Measurements from ENCODE around the gene GPR151. TPM values are rescaled to one million over a fixed set of nuclear protein-coding genes. Genes with fewer than 3 reads are reported as not detected.

GPR151 gene
- total and polyA plus RNA-seq, 2 of the 4 experiments (the other 2 are of a cell fraction): not detected

GRCh38 chr5:146533882-146534281, 17.9 kb upstream of the GPR151 start:
- H3K4me2 ChIP-seq (ENCODE audit: low read depth, low read length): no peak overlapping the region
- no peak overlapping the region for H4K91ac ChIP-seq (ENCODE audit: insufficient read depth, low read depth, low read length)
- no peaks in the 10 kb centered on the region for H4K20me1 ChIP-seq (ENCODE audit: insufficient read depth, low read length)
- intact Hi-C loops (cut with micrococcal nuclease) (loop anchor here (1.0 to 10.0 kb wide), 3 partner anchors 432 to 831 kb away; no protein-coding TSS in a partner anchor), dilution Hi-C loops (cut with HindIII; ENCODE audit: low sequenced_read_pairs, unreplicated experiment) (loop anchor here (25.0 kb wide), 1 partner anchor 428 kb away; no protein-coding TSS in a partner anchor), in situ Hi-C loops (cut with MboI; ENCODE audit: low sequenced_read_pairs) (loop anchor here (25.0 kb wide), 2 partner anchors 828 to 1053 kb away; no protein-coding TSS in a partner anchor)
- H3K14ac ChIP-seq (replicated peaks; ENCODE audit: low read depth, low read length): no peak overlapping the region
- no TSS peak for BruUV-seq (replicated peaks)
- H3K4ac ChIP-seq (ENCODE audit: low read depth, low read length): no peak overlapping the region
- no peak for ATAC-seq (ENCODE audit: low read depth)
- DNase-seq: no peak
- H2BK5ac ChIP-seq (ENCODE audit: low read depth, low read length, poor library complexity, severe bottlenecking): no peak overlapping the region
- no peak overlapping the region for H2BK120ac ChIP-seq (ENCODE audit: low read depth, low read length)
- WGBS, 2 experiments (ENCODE audit: extremely low coverage in 2 of 2, insufficient read length in 1 of 2): no CpG with 5 or more reads among the region's 1 CpG
- peaks cover 6% of the 10 kb centered on the region for H3K27me3 ChIP-seq (ENCODE audit: control insufficient read depth, insufficient read depth, low read length)
- H3K27ac ChIP-seq (ENCODE audit: insufficient read depth, low read length): no peak overlapping the region
- H3K9ac ChIP-seq (ENCODE audit: low read depth, low read length): no peak overlapping the region
- H3K18ac ChIP-seq (ENCODE audit: low read depth, low read length): no peak overlapping the region
- H3K23ac ChIP-seq (ENCODE audit: low read depth, low read length): no peak overlapping the region
- H3K4me1 ChIP-seq (ENCODE audit: control insufficient read depth, insufficient read depth, low read length): no peaks in the 10 kb centered on the region
- no peak overlapping the region for H2AK5ac ChIP-seq (ENCODE audit: low read depth, low read length)
- no peak overlapping the region for H4K8ac ChIP-seq (ENCODE audit: low read depth in 2 of 2, low read length in 2 of 2)
- no peaks in the 10 kb centered on the region; the same call in 1 of the 2 replicates for H3K9me1 ChIP-seq (ENCODE audit: insufficient read depth, low read length)
- CTCF ChIA-PET: interaction anchor here (0.6 to 2.4 kb wide), 13 partner anchors 7 to 1787 kb away, joined by 3 to 17 read pairs (median 4); no protein-coding TSS in a partner anchor
- no peak overlapping the region for H2AFZ ChIP-seq (replicated peaks; ENCODE audit: low read length, poor library complexity)
- POLR2A ChIA-PET (ENCODE audit: unreplicated experiment): no interaction called here
- no peak overlapping the region for H2BK15ac ChIP-seq (ENCODE audit: low read depth, low read length)
- no peak overlapping the region for H3K4me3 ChIP-seq (ENCODE audit: insufficient read depth, low read depth, low read length)
- no peaks in the 10 kb centered on the region for H3K36me3 ChIP-seq (ENCODE audit: control insufficient read depth, insufficient read depth, low read length)
- H2BK20ac ChIP-seq (ENCODE audit: low read depth, low read length): no peak overlapping the region
- H4K5ac ChIP-seq (ENCODE audit: low read depth, low read length): no peak overlapping the region
- H3K56ac ChIP-seq (ENCODE audit: extremely low read depth, insufficient read depth, low read length): no peak overlapping the region
- H3K9me3 ChIP-seq (ENCODE audit: control insufficient read depth, insufficient read depth, low read length): no peaks in the 10 kb centered on the region
- TF ChIP-seq POLR2A (IDR thresholded peaks at IDR 0.05; ENCODE audit: low read depth, low read length): no peak
- TF ChIP-seq BHLHE40 (IDR thresholded peaks at IDR 0.05; ENCODE audit: low read depth, low read length): no peak
- TF ChIP-seq USF2 (IDR thresholded peaks at IDR 0.05; ENCODE audit: low read depth, low read length): no peak
- no peak for TF ChIP-seq MAZ (IDR thresholded peaks at IDR 0.05; ENCODE audit: borderline replicate concordance, low read depth, low read length)
- no peak for TF ChIP-seq MAFK (IDR thresholded peaks at IDR 0.05; ENCODE audit: low read depth, low read length)
- TF ChIP-seq SMC3 (IDR thresholded peaks at IDR 0.05; ENCODE audit: low read depth, low read length): no peak
- no peak for TF ChIP-seq CEBPB (IDR thresholded peaks at IDR 0.05; ENCODE audit: low read depth, low read length)
- TF ChIP-seq RAD21 (IDR thresholded peaks at IDR 0.05; ENCODE audit: low read length): no peak
- no peak for TF ChIP-seq MXI1 (IDR thresholded peaks at IDR 0.05; ENCODE audit: borderline replicate concordance, low read depth, low read length)
- TF ChIP-seq NFE2L2 (IDR thresholded peaks at IDR 0.05; ENCODE audit: low read depth, low read length): no peak
- no peak for TF ChIP-seq ELK1 (IDR thresholded peaks at IDR 0.05; ENCODE audit: borderline replicate concordance, low read depth, low read length)
- no peak for TF ChIP-seq CTCF (conservative IDR thresholded peaks at IDR 0.05; ENCODE audit: low read depth, low read length)
- TF ChIP-seq RCOR1 (IDR thresholded peaks at IDR 0.05; ENCODE audit: insufficient replicate concordance, low read length): no peak
- no peak for TF ChIP-seq RFX5 (IDR thresholded peaks at IDR 0.05; ENCODE audit: low read depth, low read length)
- TF ChIP-seq CHD1 (IDR thresholded peaks at IDR 0.05; ENCODE audit: low read depth, low read length): no peak
- no peak for TF ChIP-seq FOS (IDR thresholded peaks at IDR 0.05; ENCODE audit: low read depth, low read length)
- H3K79me1 ChIP-seq (ENCODE audit: low read depth in 1 of 2, low read length in 2 of 2): no peaks in the 10 kb centered on the region
- H2AK9ac ChIP-seq (replicated peaks; ENCODE audit: low read depth, low read length, poor library complexity): no peak overlapping the region
